Gastrocnemius medialis (tissue), 4 donors: ENCODE data around the gene FOCAD. TPM values are rescaled to one million over a fixed set of nuclear protein-coding genes. Genes with fewer than 3 reads are reported as not detected.

Experiments
- ATAC-seq, 2 donors: fragments of 150-250 bp; one replicate each; pipeline ENCODE4 v1.9.1; 2016
- DNase-seq, 2 donors: peaks; one replicate each; pipeline ENCODE4 v3.0.0-alpha.2; 2019
- H3K27ac ChIP-seq, 4 donors: fragments of 200-600 bp; sonication (generic); 1 replicate in 1 of 4; 2 replicates in 3 of 4; pipeline ENCODE4 v1.5.1; 2016 to 2018; ENCODE audit warnings: mild to moderate bottlenecking in 2 of 4, moderate library complexity in 1 of 4
- H3K27me3 ChIP-seq, 3 donors: fragments of 200-600 bp; sonication (generic) in 2 of 3; 1 replicate in 1 of 3; 2 replicates in 2 of 3; pipeline versions ENCODE4 v1.5.1 to v1.6.0; 2016 to 2019; ENCODE audit warnings: mild to moderate bottlenecking in 1 of 3, moderate library complexity in 1 of 3
- H3K36me3 ChIP-seq, 2 donors: fragments of 200-600 bp; sonication (generic) in 1 of 2; one replicate each; pipeline ENCODE4 v1.5.1; 2017 to 2018
- H3K4me1 ChIP-seq, 2 donors: fragments of 200-600 bp; sonication (generic) in 1 of 2; one replicate each; pipeline ENCODE4 v1.5.1; 2016 to 2017; ENCODE audit warnings: mild to moderate bottlenecking in 2 of 2
- H3K4me3 ChIP-seq, 4 donors: fragments of 200-600 bp; sonication (generic) in 3 of 4; 1 replicate in 1 of 4; 2 replicates in 3 of 4; pipeline ENCODE4 v1.5.1; 2016 to 2019; ENCODE audit warnings: mild to moderate bottlenecking in 2 of 4
- H3K9me3 ChIP-seq, 3 donors: fragments of 200-600 bp; sonication (generic) in 2 of 3; 1 replicate in 1 of 3; 2 replicates in 2 of 3; pipeline ENCODE4 v1.5.1; 2016 to 2019
- CTCF ChIP-seq, 5 experiments: fragments of 450-650 bp in 3 of 5; fragments of 200-600 bp in 2 of 5; sonication (generic) in 2 of 5; IDR thresholded peaks in 4 of 5; conservative IDR thresholded peaks in 1 of 5; 1 replicate in 4 of 5; 2 replicates in 1 of 5; pipeline ENCODE4 v1.5.1; 2016 to 2019; ENCODE audit warnings: antibody characterized with exemption in 5 of 5, mild to moderate bottlenecking in 3 of 5, moderate library complexity in 3 of 5
- POLR2A ChIP-seq, 2 donors: fragments of 450-650 bp; IDR thresholded peaks; one replicate each; pipeline ENCODE4 v1.6.1; 2017; ENCODE audit warnings: antibody characterized with exemption in 2 of 2, mild to moderate bottlenecking in 2 of 2, moderate library complexity in 2 of 2
- in situ Hi-C, 4 donors: fragments of 200-750 bp; cut with MboI; loops; one replicate each; pipeline versions ENCODE4 v1.15.0 to v1.8.0; 2017; ENCODE audit warnings: low sequenced_read_pairs in 4 of 4
- intact Hi-C: fragments of 100-400 bp; cut with DNase I; formaldehyde crosslinking; loops from one replicate; pipeline ENCODE4 v1.15.1; 2023; ENCODE audit warnings: low total_unique reads
- total RNA-seq, 4 donors: library from RNA; depleted of rRNA; stranded (reverse); fragments of >200 nt; gene quantifications; one replicate each; pipeline versions ENCODE4 v1.1.0 to v1.2.3, GENCODE V29; 2016

The FOCAD gene
- total RNA-seq, 4 donors from 2014 or later = 19.5 to 36.0 (median 28.6) TPM

GRCh38 chr9:20786807-20787206 lies 102.7 kb downstream of the FOCAD start:
- intact Hi-C loops (no loop called here), in situ Hi-C loops (no loop called here)
- ATAC-seq = no peak
- Histone ChIP-seq H3K9me3 (no peaks in the 10 kb centered on the region), H3K27ac (no peak overlapping the region), H3K36me3 (peaks cover 0 to 17% of the 10 kb centered on the region in 2 donors), H3K27me3 (no peaks in the 10 kb centered on the region), H3K4me1 (peaks cover 0 to 12% of the 10 kb centered on the region in 2 donors), H3K4me3 (no peak overlapping the region)
- TF ChIP-seq POLR2A (IDR thresholded peaks at IDR 0.05) = no peak
- TF ChIP-seq CTCF (IDR thresholded peaks at IDR 0.05 in 4 of 5, conservative IDR thresholded peaks at IDR 0.05 in 1 of 5) = no peak
- DNase-seq = no peak

GRCh38 chr9:20788526-20789451 lies 104.7 kb downstream of the FOCAD start:
- H3K4me1 ChIP-seq = peaks cover 0 to 6% of the 10 kb centered on the region in 2 donors
- ATAC-seq = no peak
- intact Hi-C loops (no loop called here), in situ Hi-C loops (no loop called here)
- DNase-seq = no peak
- H3K9me3 ChIP-seq = no peaks in the 10 kb centered on the region
- H3K27me3 ChIP-seq = no peaks in the 10 kb centered on the region
- no peak overlapping the region for H3K27ac ChIP-seq
- peaks cover 0 to 17% of the 10 kb centered on the region in 2 donors for H3K36me3 ChIP-seq
- no peak overlapping the region for H3K4me3 ChIP-seq
- TF ChIP-seq CTCF (IDR thresholded peaks at IDR 0.05 in 4 of 5, conservative IDR thresholded peaks at IDR 0.05 in 1 of 5) (no peak), POLR2A (IDR thresholded peaks at IDR 0.05) (no peak)

DNA sequence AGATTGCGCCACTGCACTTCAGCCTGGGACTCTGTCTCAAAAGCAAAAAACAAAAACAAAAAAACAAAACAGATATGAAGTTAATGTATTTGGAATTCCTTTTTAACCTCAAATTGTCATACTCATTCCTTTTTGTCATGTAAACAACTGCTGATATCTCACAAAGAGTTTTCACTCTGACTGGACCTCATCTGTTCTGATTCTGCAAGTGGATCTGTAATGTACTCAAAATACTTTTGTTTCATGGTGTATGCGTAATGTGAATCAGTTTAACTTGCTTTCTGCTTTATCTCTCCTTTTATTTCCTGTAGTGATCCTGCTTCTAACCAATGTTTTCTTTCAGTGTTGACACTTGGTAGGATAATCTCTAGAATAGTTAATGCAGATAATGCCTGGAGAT lies 106.7 kb downstream of the FOCAD start:
- Histone ChIP-seq H3K27ac (no peak overlapping the region), H3K36me3 (peaks cover 0 to 17% of the 10 kb centered on the region in 2 donors), H3K27me3 (no peaks in the 10 kb centered on the region), H3K4me3 (no peak overlapping the region), H3K9me3 (no peaks in the 10 kb centered on the region), H3K4me1 (peaks cover 0 to 6% of the 10 kb centered on the region in 2 donors)
- in situ Hi-C loops = no loop called here
- DNase-seq (no peak), ATAC-seq (no peak)
- intact Hi-C loops = no loop called here
- TF ChIP-seq POLR2A (IDR thresholded peaks at IDR 0.05) (no peak), CTCF (IDR thresholded peaks at IDR 0.05 in 4 of 5, conservative IDR thresholded peaks at IDR 0.05 in 1 of 5) (no peak)

- H3K9me3 ChIP-seq = no peaks in the 10 kb centered on the region
- H3K4me1 ChIP-seq = peaks cover 0 to 6% of the 10 kb centered on the region in 2 donors
- H3K27me3 ChIP-seq = no peaks in the 10 kb centered on the region
- H3K27ac ChIP-seq = no peak overlapping the region
- DNase-seq = no peak
- H3K36me3 ChIP-seq = peaks cover 0 to 17% of the 10 kb centered on the region in 2 donors
- H3K4me3 ChIP-seq = no peak overlapping the region
- ATAC-seq = no peak
- TF ChIP-seq POLR2A (IDR thresholded peaks at IDR 0.05) (no peak), CTCF (IDR thresholded peaks at IDR 0.05 in 4 of 5, conservative IDR thresholded peaks at IDR 0.05 in 1 of 5) (no peak)
- in situ Hi-C loops (no loop called here), intact Hi-C loops (no loop called here)
Measured at GRCh38 chr9:20791682-20792081, 107.6 kb downstream of the FOCAD start.
